Measurements from ENCODE around the gene UGT1A8.

DNA sequence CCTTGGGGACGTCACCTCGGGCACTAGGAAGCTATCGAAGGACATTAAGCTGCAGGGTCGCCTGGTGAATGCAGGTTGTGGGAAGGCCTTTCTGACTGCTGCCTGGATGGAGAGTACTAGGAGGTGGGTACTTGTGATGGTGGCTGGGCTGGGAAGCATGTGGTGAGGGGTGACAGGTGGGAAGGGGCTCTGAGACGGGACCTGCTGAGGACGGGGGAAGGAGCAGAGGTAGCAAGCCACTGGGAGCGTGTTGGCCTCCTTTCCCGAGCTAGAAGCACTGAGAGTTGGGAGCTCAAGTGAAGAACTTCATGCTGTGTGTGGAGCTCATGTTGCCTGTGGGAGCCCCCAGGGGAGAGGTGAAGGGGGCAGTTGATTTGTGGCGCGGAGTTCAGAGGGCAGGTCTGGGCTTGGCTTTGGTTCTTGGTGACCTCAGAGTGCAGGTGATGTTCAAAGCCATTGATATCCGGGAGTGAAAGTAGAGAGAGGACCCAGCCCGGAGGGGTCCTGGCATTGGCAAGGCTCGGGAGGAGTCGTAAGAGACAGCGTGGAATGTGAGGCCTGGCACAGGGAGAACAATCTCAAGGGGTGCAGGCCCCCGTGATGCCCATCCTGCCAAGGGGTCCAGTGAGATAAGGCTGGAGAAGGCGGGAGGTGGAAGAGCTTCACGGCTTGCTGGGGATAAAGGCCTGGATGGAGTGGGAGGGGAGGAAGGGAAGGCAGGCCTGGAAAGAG is 173.9 kb downstream of the UGT1A8 start:
- TF ChIP-seq POLR2A (IDR thresholded peaks at IDR 0.05) (no peak), EP300 (IDR thresholded peaks at IDR 0.05) (no peak), POLR2AphosphoS5 (IDR thresholded peaks at IDR 0.05) (no peak)
- TF ChIP-seq, protein P1, sequence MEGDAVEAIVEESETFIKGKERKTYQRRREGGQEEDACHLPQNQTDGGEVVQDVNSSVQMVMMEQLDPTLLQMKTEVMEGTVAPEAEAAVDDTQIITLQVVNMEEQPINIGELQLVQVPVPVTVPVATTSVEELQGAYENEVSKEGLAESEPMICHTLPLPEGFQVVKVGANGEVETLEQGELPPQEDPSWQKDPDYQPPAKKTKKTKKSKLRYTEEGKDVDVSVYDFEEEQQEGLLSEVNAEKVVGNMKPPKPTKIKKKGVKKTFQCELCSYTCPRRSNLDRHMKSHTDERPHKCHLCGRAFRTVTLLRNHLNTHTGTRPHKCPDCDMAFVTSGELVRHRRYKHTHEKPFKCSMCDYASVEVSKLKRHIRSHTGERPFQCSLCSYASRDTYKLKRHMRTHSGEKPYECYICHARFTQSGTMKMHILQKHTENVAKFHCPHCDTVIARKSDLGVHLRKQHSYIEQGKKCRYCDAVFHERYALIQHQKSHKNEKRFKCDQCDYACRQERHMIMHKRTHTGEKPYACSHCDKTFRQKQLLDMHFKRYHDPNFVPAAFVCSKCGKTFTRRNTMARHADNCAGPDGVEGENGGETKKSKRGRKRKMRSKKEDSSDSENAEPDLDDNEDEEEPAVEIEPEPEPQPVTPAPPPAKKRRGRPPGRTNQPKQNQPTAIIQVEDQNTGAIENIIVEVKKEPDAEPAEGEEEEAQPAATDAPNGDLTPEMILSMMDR (IDR thresholded peaks at IDR 0.05) = no peak

Data from sigmoid colon (tissue), 4 donors.